GM23338 (cell line): ENCODE data around the gene NFIC. TPM values are rescaled to one million over a fixed set of nuclear protein-coding genes. Genes with fewer than 3 reads are reported as not detected.

Source experiments
- ATAC-seq: fragments of 200-7000 bp; cut with Tn5 transposase; 3 replicates; pipeline ENCODE4 v1.9.1; 2020
- DNase-seq: peaks from one replicate; pipeline ENCODE4 v3.0.0-alpha.2; 2015; ENCODE audit warnings: low spot score
- H2AFZ ChIP-seq: fragments of 200-600 bp; sonication (generic); 2 replicates; pipeline ENCODE4 v1.8.0; 2016; ENCODE audit warnings: antibody characterized with exemption, mild to moderate bottlenecking, moderate library complexity
- H3F3A ChIP-seq: fragments of 200-600 bp; sonication (generic); replicated peaks from 2 replicates; pipeline ENCODE4 v1.8.0; 2017; ENCODE audit warnings: antibody characterized with exemption, mixed run types, low read depth
- H3K27ac ChIP-seq: fragments of 200-600 bp; sonication (generic); 2 replicates; pipeline ENCODE4 v1.6.1; 2016; ENCODE audit warnings: low read depth
- H3K27me3 ChIP-seq: fragments of 200-600 bp; sonication (generic); 2 replicates; pipeline ENCODE4 v1.8.0; 2016; ENCODE audit warnings: mild to moderate bottlenecking, mixed run types, moderate library complexity; ENCODE audit not compliant: insufficient read depth
- H3K36me3 ChIP-seq: fragments of 200-600 bp; sonication (generic); 2 replicates; pipeline ENCODE4 v1.8.0; 2016; ENCODE audit warnings: mild to moderate bottlenecking; ENCODE audit not compliant: insufficient read depth
- H3K4me1 ChIP-seq: fragments of 200-600 bp; sonication (generic); 2 replicates; pipeline ENCODE4 v1.8.0; 2016; ENCODE audit warnings: mild to moderate bottlenecking, moderate library complexity; ENCODE audit not compliant: insufficient read depth
- H3K4me2 ChIP-seq: fragments of 200-600 bp; sonication (generic); 2 replicates; pipeline ENCODE4 v1.7.1; 2017; ENCODE audit warnings: mixed run types
- H3K4me3 ChIP-seq: fragments of 200-600 bp; sonication (generic); 2 replicates; pipeline ENCODE4 v1.6.1; 2016; ENCODE audit warnings: mixed run types
- H3K79me2 ChIP-seq: fragments of 200-600 bp; sonication (generic); replicated peaks from 2 replicates; pipeline ENCODE4 v1.8.0; 2017; ENCODE audit warnings: mild to moderate bottlenecking; ENCODE audit not compliant: insufficient read depth
- H3K9me2 ChIP-seq: fragments of 200-600 bp; sonication (generic); 2 replicates; pipeline ENCODE4 v1.8.0; 2017; ENCODE audit not compliant: insufficient read depth
- H4K20me1 ChIP-seq: fragments of 200-600 bp; sonication (generic); replicated peaks from 2 replicates; pipeline ENCODE4 v1.8.0; 2017; ENCODE audit warnings: mild to moderate bottlenecking; ENCODE audit not compliant: insufficient read depth
- H3K27ac Mint-ChIP-seq: 2 replicates; pipeline ENCODE4 v1.8.0; 2020; ENCODE audit warnings: inconsistent platforms, mild to moderate bottlenecking, moderate library complexity, mixed read lengths
- H3K27me3 Mint-ChIP-seq: 3 replicates; pipeline ENCODE4 v1.8.0; 2022; ENCODE audit warnings: low read depth, mild to moderate bottlenecking, moderate library complexity, mixed read lengths, inconsistent platforms; ENCODE audit not compliant: insufficient read depth, poor library complexity
- H3K36me3 Mint-ChIP-seq: 3 replicates; pipeline ENCODE4 v1.8.0; 2021; ENCODE audit warnings: low read depth, mild to moderate bottlenecking, inconsistent platforms, moderate library complexity, mixed read lengths
- H3K4me1 Mint-ChIP-seq: 3 replicates; pipeline ENCODE4 v1.8.0; 2020; ENCODE audit warnings: mild to moderate bottlenecking, inconsistent platforms, mixed read lengths
- H3K4me3 Mint-ChIP-seq: 3 replicates; pipeline ENCODE4 v1.8.0; 2021; ENCODE audit warnings: moderate library complexity, mild to moderate bottlenecking, inconsistent platforms, mixed read lengths
- H3K9me3 Mint-ChIP-seq: 3 replicates; pipeline ENCODE4 v1.8.0; 2020; ENCODE audit warnings: moderate library complexity, mild to moderate bottlenecking, inconsistent platforms, mixed read lengths
- CREB1 ChIP-seq: fragments of 250-450 bp; sonication (Bioruptor Pico); IDR thresholded peaks from 2 replicates; pipeline ENCODE4 v1.5.0; 2020; ENCODE audit warnings: low read depth, mild to moderate bottlenecking, moderate library complexity
- EZH2 ChIP-seq: fragments of 200-600 bp; sonication (generic); IDR thresholded peaks from one replicate; pipeline ENCODE4 v1.8.0; 2017; ENCODE audit warnings: antibody characterized with exemption, mild to moderate bottlenecking, low read depth; ENCODE audit not compliant: unreplicated experiment
- EZH2phosphoT487 ChIP-seq: fragments of 200-600 bp; sonication (generic); IDR thresholded peaks from one replicate; pipeline ENCODE4 v1.8.1; 2018; ENCODE audit warnings: antibody characterized with exemption; ENCODE audit not compliant: unreplicated experiment
- JUNB ChIP-seq: IDR thresholded peaks from one replicate; pipeline ENCODE4 v1.6.1; 2016; ENCODE audit warnings: antibody characterized with exemption; ENCODE audit not compliant: unreplicated experiment
- POLR2AphosphoS5 ChIP-seq: IDR thresholded peaks from 2 replicates; pipeline ENCODE4 v1.6.1; 2016; ENCODE audit warnings: antibody characterized with exemption, low read depth
- STAT1 ChIP-seq: IDR thresholded peaks from one replicate; pipeline ENCODE4 v1.6.1; 2016; ENCODE audit warnings: antibody characterized with exemption; ENCODE audit not compliant: unreplicated experiment
- ZNF331 ChIP-seq: fragments of 250-450 bp; sonication (Bioruptor Pico); IDR thresholded peaks from 2 replicates; pipeline ENCODE4 v1.5.0; 2020; ENCODE audit warnings: low read depth, mild to moderate bottlenecking, moderate library complexity
- polyA plus RNA-seq: library from polyadenylated mRNA; unstranded; fragments of >200 nt; fragmentation: Nextera tagmentation; extraction: Ambion mirVana; gene quantifications from 2 replicates; pipeline ENCODE4 v1.2.1, GENCODE V29; 2016
- total RNA-seq: library from RNA; depleted of rRNA; stranded (reverse); fragments of >200 nt; shearing (Covaris generic); gene quantifications from 2 replicates; pipeline ENCODE4 v1.2.3, GENCODE V29; 2014
- TF ChIP-seq, protein P1 (sequence below): IDR thresholded peaks from 2 replicates; pipeline ENCODE4 v1.6.1; 2016; ENCODE audit warnings: antibody characterized with exemption
- TF ChIP-seq, protein P2 (sequence below): IDR thresholded peaks from one replicate; pipeline ENCODE4 v1.6.1; 2018; ENCODE audit warnings: antibody characterized with exemption; ENCODE audit not compliant: unreplicated experiment
- TF ChIP-seq, protein P3 (sequence below), 2 experiments: fragments of 200-600 bp in 1 of 2; sonication (generic) in 1 of 2; conservative IDR thresholded peaks; 2 replicates each; pipeline versions ENCODE4 v1.5.1 to v1.6.1; 2016 to 2017; ENCODE audit warnings: antibody characterized with exemption in 2 of 2, low read depth in 2 of 2, mild to moderate bottlenecking in 2 of 2, moderate library complexity in 1 of 2

NFIC gene
- total and polyA plus RNA-seq, 2 experiments from 2014 or later = 1.3 to 5.3 TPM

DNA sequence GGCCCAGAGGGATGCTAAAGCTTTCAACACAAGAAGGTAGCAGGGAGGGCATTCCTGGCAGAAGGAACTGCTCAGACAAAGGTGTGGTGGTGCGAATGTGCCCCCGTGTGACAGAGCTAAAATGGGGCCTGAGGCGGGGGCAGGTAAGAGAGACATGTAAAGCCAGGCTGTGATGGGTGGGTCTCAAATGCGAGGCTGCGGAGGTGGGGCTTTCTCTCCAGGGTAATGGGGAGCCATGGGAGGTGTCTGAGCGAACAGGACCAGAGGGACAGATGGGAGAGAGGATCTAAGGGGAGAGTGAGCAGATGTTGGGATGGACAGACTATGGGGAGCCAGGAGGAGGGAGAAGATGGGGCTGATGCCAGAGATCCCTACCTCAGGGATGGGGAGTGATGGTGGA is 44.7 kb upstream of the NFIC start:
- Mint-ChIP-seq H3K36me3 (no peaks in the 10 kb centered on the region; the same call in 2 of the 3 replicates), H3K27ac (no peak overlapping the region), H3K9me3 (no peaks in the 10 kb centered on the region), H3K4me1 (no peaks in the 10 kb centered on the region), H3K4me3 (no peak overlapping the region), H3K27me3 (peaks cover 11% of the 10 kb centered on the region)
- H2AFZ ChIP-seq = no peak overlapping the region
- 0 out of 2 replicates have a peak, but pooled peaks cover 4% of the 10 kb centered on the region for H3K9me2 ChIP-seq
- TF ChIP-seq, protein P1, sequence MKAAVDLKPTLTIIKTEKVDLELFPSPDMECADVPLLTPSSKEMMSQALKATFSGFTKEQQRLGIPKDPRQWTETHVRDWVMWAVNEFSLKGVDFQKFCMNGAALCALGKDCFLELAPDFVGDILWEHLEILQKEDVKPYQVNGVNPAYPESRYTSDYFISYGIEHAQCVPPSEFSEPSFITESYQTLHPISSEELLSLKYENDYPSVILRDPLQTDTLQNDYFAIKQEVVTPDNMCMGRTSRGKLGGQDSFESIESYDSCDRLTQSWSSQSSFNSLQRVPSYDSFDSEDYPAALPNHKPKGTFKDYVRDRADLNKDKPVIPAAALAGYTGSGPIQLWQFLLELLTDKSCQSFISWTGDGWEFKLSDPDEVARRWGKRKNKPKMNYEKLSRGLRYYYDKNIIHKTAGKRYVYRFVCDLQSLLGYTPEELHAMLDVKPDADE = no peak
- TF ChIP-seq POLR2AphosphoS5 = no peak
- no peak for TF ChIP-seq JUNB
- TF ChIP-seq EZH2phosphoT487 = no peak
- no peaks in the 10 kb centered on the region for H3K36me3 ChIP-seq
- H3K79me2 ChIP-seq = no peaks in the 10 kb centered on the region
- H3F3A ChIP-seq = no peaks in the 10 kb centered on the region
- H3K4me1 ChIP-seq = no peaks in the 10 kb centered on the region
- no peak for DNase-seq
- H3K27me3 ChIP-seq = no peaks in the 10 kb centered on the region; the same call in 1 of the 2 replicates
- H3K4me2 ChIP-seq = no peak overlapping the region
- no peaks in the 10 kb centered on the region; the same call in 1 of the 2 replicates for H4K20me1 ChIP-seq
- no peak overlapping the region for H3K4me3 ChIP-seq
- H3K27ac ChIP-seq = no peak overlapping the region
- no peak for ATAC-seq

DNA sequence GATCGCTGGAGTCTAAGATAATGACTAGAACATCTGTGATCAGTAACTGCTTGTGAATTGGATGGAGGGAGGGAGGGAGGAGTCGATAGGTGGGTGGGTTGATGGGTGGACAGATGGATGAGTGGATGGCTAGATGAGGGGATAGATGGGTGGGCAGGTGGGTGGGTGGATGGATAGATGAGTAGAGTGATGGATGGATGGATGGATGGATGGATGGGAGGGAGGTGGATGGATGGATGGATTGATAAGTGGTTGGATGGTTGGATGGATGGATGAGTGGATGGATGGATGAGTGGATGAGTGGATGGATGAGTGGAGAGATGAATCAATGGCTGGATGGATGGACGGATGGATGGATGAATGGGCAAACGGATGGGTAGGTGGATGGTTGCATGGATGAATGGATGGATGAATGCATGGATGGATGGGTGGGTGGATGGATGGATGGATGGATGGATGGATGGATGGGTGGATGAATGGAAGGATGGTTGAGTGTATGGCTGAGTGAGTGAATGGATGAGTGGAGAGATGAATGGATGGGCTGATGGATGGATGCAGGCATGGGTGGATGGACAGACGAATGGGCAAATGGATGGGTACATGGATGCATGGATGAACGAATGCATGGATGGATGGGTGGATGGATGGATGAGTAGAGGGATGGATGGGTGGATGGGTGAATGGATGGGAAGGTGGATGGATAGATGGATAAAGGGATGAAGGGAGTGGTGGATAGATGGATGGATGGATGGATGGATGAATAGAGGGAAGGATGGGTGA is 44.0 kb upstream of the NFIC start:
- H3K4me3 ChIP-seq = no peak overlapping the region
- no peak overlapping the region for H2AFZ ChIP-seq
- no peak overlapping the region; the same call in 2 of the 3 replicates for H3K4me3 Mint-ChIP-seq
- no peaks in the 10 kb centered on the region; the same call in 2 of the 3 replicates for H3K36me3 Mint-ChIP-seq
- DNase-seq (no peak), ATAC-seq (no peak)
- H3K4me1 Mint-ChIP-seq = no peaks in the 10 kb centered on the region
- no peaks in the 10 kb centered on the region for H3K9me3 Mint-ChIP-seq
- H3F3A ChIP-seq = no peaks in the 10 kb centered on the region
- no peaks in the 10 kb centered on the region; the same call in 1 of the 2 replicates for H4K20me1 ChIP-seq
- 0 out of 2 replicates have a peak, but pooled peaks cover 4% of the 10 kb centered on the region for H3K9me2 ChIP-seq
- H3K27ac ChIP-seq = no peak overlapping the region
- peaks cover 9% of the 10 kb centered on the region for H3K27me3 Mint-ChIP-seq
- no peaks in the 10 kb centered on the region for H3K36me3 ChIP-seq
- no peaks in the 10 kb centered on the region for H3K79me2 ChIP-seq
- no peak overlapping the region for H3K27ac Mint-ChIP-seq
- no peaks in the 10 kb centered on the region for H3K4me1 ChIP-seq
- H3K4me2 ChIP-seq = no peak overlapping the region
- H3K27me3 ChIP-seq = no peaks in the 10 kb centered on the region; the same call in 1 of the 2 replicates
- TF ChIP-seq, protein P2, sequence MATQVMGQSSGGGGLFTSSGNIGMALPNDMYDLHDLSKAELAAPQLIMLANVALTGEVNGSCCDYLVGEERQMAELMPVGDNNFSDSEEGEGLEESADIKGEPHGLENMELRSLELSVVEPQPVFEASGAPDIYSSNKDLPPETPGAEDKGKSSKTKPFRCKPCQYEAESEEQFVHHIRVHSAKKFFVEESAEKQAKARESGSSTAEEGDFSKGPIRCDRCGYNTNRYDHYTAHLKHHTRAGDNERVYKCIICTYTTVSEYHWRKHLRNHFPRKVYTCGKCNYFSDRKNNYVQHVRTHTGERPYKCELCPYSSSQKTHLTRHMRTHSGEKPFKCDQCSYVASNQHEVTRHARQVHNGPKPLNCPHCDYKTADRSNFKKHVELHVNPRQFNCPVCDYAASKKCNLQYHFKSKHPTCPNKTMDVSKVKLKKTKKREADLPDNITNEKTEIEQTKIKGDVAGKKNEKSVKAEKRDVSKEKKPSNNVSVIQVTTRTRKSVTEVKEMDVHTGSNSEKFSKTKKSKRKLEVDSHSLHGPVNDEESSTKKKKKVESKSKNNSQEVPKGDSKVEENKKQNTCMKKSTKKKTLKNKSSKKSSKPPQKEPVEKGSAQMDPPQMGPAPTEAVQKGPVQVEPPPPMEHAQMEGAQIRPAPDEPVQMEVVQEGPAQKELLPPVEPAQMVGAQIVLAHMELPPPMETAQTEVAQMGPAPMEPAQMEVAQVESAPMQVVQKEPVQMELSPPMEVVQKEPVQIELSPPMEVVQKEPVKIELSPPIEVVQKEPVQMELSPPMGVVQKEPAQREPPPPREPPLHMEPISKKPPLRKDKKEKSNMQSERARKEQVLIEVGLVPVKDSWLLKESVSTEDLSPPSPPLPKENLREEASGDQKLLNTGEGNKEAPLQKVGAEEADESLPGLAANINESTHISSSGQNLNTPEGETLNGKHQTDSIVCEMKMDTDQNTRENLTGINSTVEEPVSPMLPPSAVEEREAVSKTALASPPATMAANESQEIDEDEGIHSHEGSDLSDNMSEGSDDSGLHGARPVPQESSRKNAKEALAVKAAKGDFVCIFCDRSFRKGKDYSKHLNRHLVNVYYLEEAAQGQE = no peak
- TF ChIP-seq EZH2 = no peak
- TF ChIP-seq, protein P1 = no peak
- TF ChIP-seq EZH2phosphoT487 = no peak
- no peak for TF ChIP-seq POLR2AphosphoS5
- TF ChIP-seq ZNF331 (CRISPR knock-in tag) = no peak
- TF ChIP-seq, protein P3, sequence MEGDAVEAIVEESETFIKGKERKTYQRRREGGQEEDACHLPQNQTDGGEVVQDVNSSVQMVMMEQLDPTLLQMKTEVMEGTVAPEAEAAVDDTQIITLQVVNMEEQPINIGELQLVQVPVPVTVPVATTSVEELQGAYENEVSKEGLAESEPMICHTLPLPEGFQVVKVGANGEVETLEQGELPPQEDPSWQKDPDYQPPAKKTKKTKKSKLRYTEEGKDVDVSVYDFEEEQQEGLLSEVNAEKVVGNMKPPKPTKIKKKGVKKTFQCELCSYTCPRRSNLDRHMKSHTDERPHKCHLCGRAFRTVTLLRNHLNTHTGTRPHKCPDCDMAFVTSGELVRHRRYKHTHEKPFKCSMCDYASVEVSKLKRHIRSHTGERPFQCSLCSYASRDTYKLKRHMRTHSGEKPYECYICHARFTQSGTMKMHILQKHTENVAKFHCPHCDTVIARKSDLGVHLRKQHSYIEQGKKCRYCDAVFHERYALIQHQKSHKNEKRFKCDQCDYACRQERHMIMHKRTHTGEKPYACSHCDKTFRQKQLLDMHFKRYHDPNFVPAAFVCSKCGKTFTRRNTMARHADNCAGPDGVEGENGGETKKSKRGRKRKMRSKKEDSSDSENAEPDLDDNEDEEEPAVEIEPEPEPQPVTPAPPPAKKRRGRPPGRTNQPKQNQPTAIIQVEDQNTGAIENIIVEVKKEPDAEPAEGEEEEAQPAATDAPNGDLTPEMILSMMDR (conservative IDR thresholded peaks at IDR 0.05; ENCODE audit: low read depth in 2 of 2) = no peak
- TF ChIP-seq JUNB = no peak
- TF ChIP-seq CREB1 (CRISPR knock-in tag) = no peak
- no peak for TF ChIP-seq STAT1
